ENCODE measurements around the gene ONECUT3.

DNA sequence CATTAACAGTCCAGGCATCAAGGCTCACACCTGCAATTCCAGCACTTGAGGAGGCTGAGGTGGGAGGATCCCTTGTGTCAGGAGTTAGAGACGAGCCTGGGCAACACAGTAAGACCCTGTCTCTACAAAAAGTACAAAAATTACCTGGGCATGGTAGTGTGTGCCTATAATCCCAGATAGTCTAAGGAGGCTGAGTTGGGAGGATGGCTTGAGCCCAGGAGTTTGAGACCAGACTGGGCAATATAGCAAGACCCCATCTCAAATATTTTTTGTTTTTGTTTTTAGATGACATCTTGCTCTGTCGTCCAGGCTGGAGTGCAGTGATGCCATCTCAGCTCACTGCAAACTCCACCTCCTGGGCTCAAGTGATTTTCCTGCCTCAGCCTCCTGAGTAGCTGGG lies 40.1 kb upstream of the ONECUT3 start:
- TF ChIP-seq, protein P1, sequence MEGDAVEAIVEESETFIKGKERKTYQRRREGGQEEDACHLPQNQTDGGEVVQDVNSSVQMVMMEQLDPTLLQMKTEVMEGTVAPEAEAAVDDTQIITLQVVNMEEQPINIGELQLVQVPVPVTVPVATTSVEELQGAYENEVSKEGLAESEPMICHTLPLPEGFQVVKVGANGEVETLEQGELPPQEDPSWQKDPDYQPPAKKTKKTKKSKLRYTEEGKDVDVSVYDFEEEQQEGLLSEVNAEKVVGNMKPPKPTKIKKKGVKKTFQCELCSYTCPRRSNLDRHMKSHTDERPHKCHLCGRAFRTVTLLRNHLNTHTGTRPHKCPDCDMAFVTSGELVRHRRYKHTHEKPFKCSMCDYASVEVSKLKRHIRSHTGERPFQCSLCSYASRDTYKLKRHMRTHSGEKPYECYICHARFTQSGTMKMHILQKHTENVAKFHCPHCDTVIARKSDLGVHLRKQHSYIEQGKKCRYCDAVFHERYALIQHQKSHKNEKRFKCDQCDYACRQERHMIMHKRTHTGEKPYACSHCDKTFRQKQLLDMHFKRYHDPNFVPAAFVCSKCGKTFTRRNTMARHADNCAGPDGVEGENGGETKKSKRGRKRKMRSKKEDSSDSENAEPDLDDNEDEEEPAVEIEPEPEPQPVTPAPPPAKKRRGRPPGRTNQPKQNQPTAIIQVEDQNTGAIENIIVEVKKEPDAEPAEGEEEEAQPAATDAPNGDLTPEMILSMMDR (IDR thresholded peaks at IDR 0.05): no peak
- TF ChIP-seq CHD2 (IDR thresholded peaks at IDR 0.05; ENCODE audit: low read length, partially characterized antibody): no peak
